GM23338 (cell line): ENCODE results near the gene GNPTG. TPM values are rescaled to one million over a fixed set of nuclear protein-coding genes. Genes with fewer than 3 reads are reported as not detected.

ENCODE experiments used
- ATAC-seq: fragments of 200-7000 bp; cut with Tn5 transposase; 3 replicates; pipeline ENCODE4 v1.9.1; 2020
- DNase-seq: peaks from one replicate; pipeline ENCODE4 v3.0.0-alpha.2; 2015; ENCODE audit warnings: low spot score
- H2AFZ ChIP-seq: fragments of 200-600 bp; sonication (generic); 2 replicates; pipeline ENCODE4 v1.8.0; 2016; ENCODE audit warnings: antibody characterized with exemption, mild to moderate bottlenecking, moderate library complexity
- H3F3A ChIP-seq: fragments of 200-600 bp; sonication (generic); replicated peaks from 2 replicates; pipeline ENCODE4 v1.8.0; 2017; ENCODE audit warnings: antibody characterized with exemption, mixed run types, low read depth
- H3K27ac ChIP-seq: fragments of 200-600 bp; sonication (generic); 2 replicates; pipeline ENCODE4 v1.6.1; 2016; ENCODE audit warnings: low read depth
- H3K27me3 ChIP-seq: fragments of 200-600 bp; sonication (generic); 2 replicates; pipeline ENCODE4 v1.8.0; 2016; ENCODE audit warnings: mild to moderate bottlenecking, mixed run types, moderate library complexity; ENCODE audit not compliant: insufficient read depth
- H3K36me3 ChIP-seq: fragments of 200-600 bp; sonication (generic); 2 replicates; pipeline ENCODE4 v1.8.0; 2016; ENCODE audit warnings: mild to moderate bottlenecking; ENCODE audit not compliant: insufficient read depth
- H3K4me1 ChIP-seq: fragments of 200-600 bp; sonication (generic); 2 replicates; pipeline ENCODE4 v1.8.0; 2016; ENCODE audit warnings: mild to moderate bottlenecking, moderate library complexity; ENCODE audit not compliant: insufficient read depth
- H3K4me2 ChIP-seq: fragments of 200-600 bp; sonication (generic); 2 replicates; pipeline ENCODE4 v1.7.1; 2017; ENCODE audit warnings: mixed run types
- H3K4me3 ChIP-seq: fragments of 200-600 bp; sonication (generic); 2 replicates; pipeline ENCODE4 v1.6.1; 2016; ENCODE audit warnings: mixed run types
- H3K79me2 ChIP-seq: fragments of 200-600 bp; sonication (generic); replicated peaks from 2 replicates; pipeline ENCODE4 v1.8.0; 2017; ENCODE audit warnings: mild to moderate bottlenecking; ENCODE audit not compliant: insufficient read depth
- H3K9me2 ChIP-seq: fragments of 200-600 bp; sonication (generic); 2 replicates; pipeline ENCODE4 v1.8.0; 2017; ENCODE audit not compliant: insufficient read depth
- H4K20me1 ChIP-seq: fragments of 200-600 bp; sonication (generic); replicated peaks from 2 replicates; pipeline ENCODE4 v1.8.0; 2017; ENCODE audit warnings: mild to moderate bottlenecking; ENCODE audit not compliant: insufficient read depth
- H3K27ac Mint-ChIP-seq: 2 replicates; pipeline ENCODE4 v1.8.0; 2020; ENCODE audit warnings: inconsistent platforms, mild to moderate bottlenecking, moderate library complexity, mixed read lengths
- H3K27me3 Mint-ChIP-seq: 3 replicates; pipeline ENCODE4 v1.8.0; 2022; ENCODE audit warnings: low read depth, mild to moderate bottlenecking, moderate library complexity, mixed read lengths, inconsistent platforms; ENCODE audit not compliant: insufficient read depth, poor library complexity
- H3K36me3 Mint-ChIP-seq: 3 replicates; pipeline ENCODE4 v1.8.0; 2021; ENCODE audit warnings: low read depth, mild to moderate bottlenecking, inconsistent platforms, moderate library complexity, mixed read lengths
- H3K4me1 Mint-ChIP-seq: 3 replicates; pipeline ENCODE4 v1.8.0; 2020; ENCODE audit warnings: mild to moderate bottlenecking, inconsistent platforms, mixed read lengths
- H3K4me3 Mint-ChIP-seq: 3 replicates; pipeline ENCODE4 v1.8.0; 2021; ENCODE audit warnings: moderate library complexity, mild to moderate bottlenecking, inconsistent platforms, mixed read lengths
- H3K9me3 Mint-ChIP-seq: 3 replicates; pipeline ENCODE4 v1.8.0; 2020; ENCODE audit warnings: moderate library complexity, mild to moderate bottlenecking, inconsistent platforms, mixed read lengths
- CREB1 ChIP-seq: fragments of 250-450 bp; sonication (Bioruptor Pico); IDR thresholded peaks from 2 replicates; pipeline ENCODE4 v1.5.0; 2020; ENCODE audit warnings: low read depth, mild to moderate bottlenecking, moderate library complexity
- EZH2 ChIP-seq: fragments of 200-600 bp; sonication (generic); IDR thresholded peaks from one replicate; pipeline ENCODE4 v1.8.0; 2017; ENCODE audit warnings: antibody characterized with exemption, mild to moderate bottlenecking, low read depth; ENCODE audit not compliant: unreplicated experiment
- EZH2phosphoT487 ChIP-seq: fragments of 200-600 bp; sonication (generic); IDR thresholded peaks from one replicate; pipeline ENCODE4 v1.8.1; 2018; ENCODE audit warnings: antibody characterized with exemption; ENCODE audit not compliant: unreplicated experiment
- JUNB ChIP-seq: IDR thresholded peaks from one replicate; pipeline ENCODE4 v1.6.1; 2016; ENCODE audit warnings: antibody characterized with exemption; ENCODE audit not compliant: unreplicated experiment
- NANOG ChIP-seq: IDR thresholded peaks from 2 replicates; pipeline ENCODE4 v1.6.1; 2016; ENCODE audit warnings: antibody characterized with exemption, borderline replicate concordance
- POLR2AphosphoS5 ChIP-seq: IDR thresholded peaks from 2 replicates; pipeline ENCODE4 v1.6.1; 2016; ENCODE audit warnings: antibody characterized with exemption, low read depth
- STAT1 ChIP-seq: IDR thresholded peaks from one replicate; pipeline ENCODE4 v1.6.1; 2016; ENCODE audit warnings: antibody characterized with exemption; ENCODE audit not compliant: unreplicated experiment
- ZNF114 ChIP-seq: fragments of 250-450 bp; sonication (Bioruptor Pico); IDR thresholded peaks from 2 replicates; pipeline ENCODE4 v1.5.0; 2020; ENCODE audit warnings: mild to moderate bottlenecking, moderate library complexity
- ZNF331 ChIP-seq: fragments of 250-450 bp; sonication (Bioruptor Pico); IDR thresholded peaks from 2 replicates; pipeline ENCODE4 v1.5.0; 2020; ENCODE audit warnings: low read depth, mild to moderate bottlenecking, moderate library complexity
- polyA plus RNA-seq: library from polyadenylated mRNA; unstranded; fragments of >200 nt; fragmentation: Nextera tagmentation; extraction: Ambion mirVana; gene quantifications from 2 replicates; pipeline ENCODE4 v1.2.1, GENCODE V29; 2016
- total RNA-seq: library from RNA; depleted of rRNA; stranded (reverse); fragments of >200 nt; shearing (Covaris generic); gene quantifications from 2 replicates; pipeline ENCODE4 v1.2.3, GENCODE V29; 2014
- TF ChIP-seq, protein P1 (sequence below): IDR thresholded peaks from one replicate; pipeline ENCODE4 v1.6.1; 2018; ENCODE audit warnings: antibody characterized with exemption; ENCODE audit not compliant: unreplicated experiment
- TF ChIP-seq, protein P2 (sequence below): fragments of 250-450 bp; sonication (Bioruptor Pico); IDR thresholded peaks from 2 replicates; pipeline ENCODE4 v1.5.0; 2020; ENCODE audit warnings: mild to moderate bottlenecking, moderate library complexity
- TF ChIP-seq, protein P3 (sequence below): IDR thresholded peaks from 2 replicates; pipeline ENCODE4 v1.6.1; 2016; ENCODE audit warnings: antibody characterized with exemption
- TF ChIP-seq, protein P4 (sequence below), 2 experiments: fragments of 200-600 bp in 1 of 2; sonication (generic) in 1 of 2; conservative IDR thresholded peaks; 2 replicates each; pipeline versions ENCODE4 v1.5.1 to v1.6.1; 2016 to 2017; ENCODE audit warnings: antibody characterized with exemption in 2 of 2, low read depth in 2 of 2, mild to moderate bottlenecking in 2 of 2, moderate library complexity in 1 of 2

Gene GNPTG
- total and polyA plus RNA-seq, 2 experiments from 2014 or later, result 23.3 to 41.0 TPM

DNA sequence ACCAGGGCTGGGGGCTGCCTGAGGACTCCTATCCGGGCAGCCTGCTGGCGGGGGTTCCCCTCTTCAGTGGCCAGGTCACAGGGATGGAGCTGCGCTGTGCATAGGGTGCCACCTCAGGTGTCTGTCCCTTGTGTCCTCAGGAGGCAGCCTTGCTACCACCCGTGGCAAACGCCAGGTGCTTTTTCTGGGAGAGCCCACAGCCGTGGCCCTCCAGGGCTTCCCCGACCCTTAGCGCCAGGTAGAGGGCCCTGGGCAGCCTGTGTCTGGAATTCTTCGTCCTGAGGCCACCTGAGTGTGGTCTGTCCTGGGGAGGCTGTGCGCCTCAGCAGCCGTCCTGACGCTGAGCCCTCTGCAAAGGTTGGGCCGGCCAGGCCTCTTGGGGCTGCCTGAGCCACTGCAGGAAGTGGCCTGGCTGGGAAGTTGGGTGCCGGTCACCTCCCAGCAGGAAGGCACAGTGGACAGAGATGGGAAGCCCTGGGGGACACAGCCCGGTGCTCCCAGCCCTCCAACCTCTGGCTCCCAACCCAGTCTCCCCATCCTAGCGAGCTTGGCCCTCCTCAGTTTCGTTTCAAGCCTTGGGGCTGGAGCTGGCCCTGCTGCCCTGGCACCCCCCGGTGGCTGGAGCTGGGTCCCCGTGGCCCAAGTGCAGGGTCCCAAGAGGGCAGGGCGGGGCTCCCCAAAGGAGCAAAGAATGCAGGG lies 25.9 kb upstream of the GNPTG start:
- Histone ChIP-seq H3K4me2 (no peak overlapping the region), H3K79me2 (no peaks in the 10 kb centered on the region), H3K4me3 (no peak overlapping the region), H3K4me1 (no peaks in the 10 kb centered on the region), H3K9me2 (no peaks in the 10 kb centered on the region), H3K27ac (0 out of 2 replicates have a peak overlapping the region, but pooled peaks have one; percentile 66), H3F3A (peaks cover 5% of the 10 kb centered on the region; the same call in 1 of the 2 replicates), H3K27me3 (no peaks in the 10 kb centered on the region), H4K20me1 (no peaks in the 10 kb centered on the region; the same call in 1 of the 2 replicates), H3K36me3 (no peaks in the 10 kb centered on the region), H2AFZ (no peak overlapping the region)
- ATAC-seq (peak; percentile 32), DNase-seq (no peak)
- TF ChIP-seq, protein P1, sequence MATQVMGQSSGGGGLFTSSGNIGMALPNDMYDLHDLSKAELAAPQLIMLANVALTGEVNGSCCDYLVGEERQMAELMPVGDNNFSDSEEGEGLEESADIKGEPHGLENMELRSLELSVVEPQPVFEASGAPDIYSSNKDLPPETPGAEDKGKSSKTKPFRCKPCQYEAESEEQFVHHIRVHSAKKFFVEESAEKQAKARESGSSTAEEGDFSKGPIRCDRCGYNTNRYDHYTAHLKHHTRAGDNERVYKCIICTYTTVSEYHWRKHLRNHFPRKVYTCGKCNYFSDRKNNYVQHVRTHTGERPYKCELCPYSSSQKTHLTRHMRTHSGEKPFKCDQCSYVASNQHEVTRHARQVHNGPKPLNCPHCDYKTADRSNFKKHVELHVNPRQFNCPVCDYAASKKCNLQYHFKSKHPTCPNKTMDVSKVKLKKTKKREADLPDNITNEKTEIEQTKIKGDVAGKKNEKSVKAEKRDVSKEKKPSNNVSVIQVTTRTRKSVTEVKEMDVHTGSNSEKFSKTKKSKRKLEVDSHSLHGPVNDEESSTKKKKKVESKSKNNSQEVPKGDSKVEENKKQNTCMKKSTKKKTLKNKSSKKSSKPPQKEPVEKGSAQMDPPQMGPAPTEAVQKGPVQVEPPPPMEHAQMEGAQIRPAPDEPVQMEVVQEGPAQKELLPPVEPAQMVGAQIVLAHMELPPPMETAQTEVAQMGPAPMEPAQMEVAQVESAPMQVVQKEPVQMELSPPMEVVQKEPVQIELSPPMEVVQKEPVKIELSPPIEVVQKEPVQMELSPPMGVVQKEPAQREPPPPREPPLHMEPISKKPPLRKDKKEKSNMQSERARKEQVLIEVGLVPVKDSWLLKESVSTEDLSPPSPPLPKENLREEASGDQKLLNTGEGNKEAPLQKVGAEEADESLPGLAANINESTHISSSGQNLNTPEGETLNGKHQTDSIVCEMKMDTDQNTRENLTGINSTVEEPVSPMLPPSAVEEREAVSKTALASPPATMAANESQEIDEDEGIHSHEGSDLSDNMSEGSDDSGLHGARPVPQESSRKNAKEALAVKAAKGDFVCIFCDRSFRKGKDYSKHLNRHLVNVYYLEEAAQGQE, result no peak
- TF ChIP-seq, protein P2, sequence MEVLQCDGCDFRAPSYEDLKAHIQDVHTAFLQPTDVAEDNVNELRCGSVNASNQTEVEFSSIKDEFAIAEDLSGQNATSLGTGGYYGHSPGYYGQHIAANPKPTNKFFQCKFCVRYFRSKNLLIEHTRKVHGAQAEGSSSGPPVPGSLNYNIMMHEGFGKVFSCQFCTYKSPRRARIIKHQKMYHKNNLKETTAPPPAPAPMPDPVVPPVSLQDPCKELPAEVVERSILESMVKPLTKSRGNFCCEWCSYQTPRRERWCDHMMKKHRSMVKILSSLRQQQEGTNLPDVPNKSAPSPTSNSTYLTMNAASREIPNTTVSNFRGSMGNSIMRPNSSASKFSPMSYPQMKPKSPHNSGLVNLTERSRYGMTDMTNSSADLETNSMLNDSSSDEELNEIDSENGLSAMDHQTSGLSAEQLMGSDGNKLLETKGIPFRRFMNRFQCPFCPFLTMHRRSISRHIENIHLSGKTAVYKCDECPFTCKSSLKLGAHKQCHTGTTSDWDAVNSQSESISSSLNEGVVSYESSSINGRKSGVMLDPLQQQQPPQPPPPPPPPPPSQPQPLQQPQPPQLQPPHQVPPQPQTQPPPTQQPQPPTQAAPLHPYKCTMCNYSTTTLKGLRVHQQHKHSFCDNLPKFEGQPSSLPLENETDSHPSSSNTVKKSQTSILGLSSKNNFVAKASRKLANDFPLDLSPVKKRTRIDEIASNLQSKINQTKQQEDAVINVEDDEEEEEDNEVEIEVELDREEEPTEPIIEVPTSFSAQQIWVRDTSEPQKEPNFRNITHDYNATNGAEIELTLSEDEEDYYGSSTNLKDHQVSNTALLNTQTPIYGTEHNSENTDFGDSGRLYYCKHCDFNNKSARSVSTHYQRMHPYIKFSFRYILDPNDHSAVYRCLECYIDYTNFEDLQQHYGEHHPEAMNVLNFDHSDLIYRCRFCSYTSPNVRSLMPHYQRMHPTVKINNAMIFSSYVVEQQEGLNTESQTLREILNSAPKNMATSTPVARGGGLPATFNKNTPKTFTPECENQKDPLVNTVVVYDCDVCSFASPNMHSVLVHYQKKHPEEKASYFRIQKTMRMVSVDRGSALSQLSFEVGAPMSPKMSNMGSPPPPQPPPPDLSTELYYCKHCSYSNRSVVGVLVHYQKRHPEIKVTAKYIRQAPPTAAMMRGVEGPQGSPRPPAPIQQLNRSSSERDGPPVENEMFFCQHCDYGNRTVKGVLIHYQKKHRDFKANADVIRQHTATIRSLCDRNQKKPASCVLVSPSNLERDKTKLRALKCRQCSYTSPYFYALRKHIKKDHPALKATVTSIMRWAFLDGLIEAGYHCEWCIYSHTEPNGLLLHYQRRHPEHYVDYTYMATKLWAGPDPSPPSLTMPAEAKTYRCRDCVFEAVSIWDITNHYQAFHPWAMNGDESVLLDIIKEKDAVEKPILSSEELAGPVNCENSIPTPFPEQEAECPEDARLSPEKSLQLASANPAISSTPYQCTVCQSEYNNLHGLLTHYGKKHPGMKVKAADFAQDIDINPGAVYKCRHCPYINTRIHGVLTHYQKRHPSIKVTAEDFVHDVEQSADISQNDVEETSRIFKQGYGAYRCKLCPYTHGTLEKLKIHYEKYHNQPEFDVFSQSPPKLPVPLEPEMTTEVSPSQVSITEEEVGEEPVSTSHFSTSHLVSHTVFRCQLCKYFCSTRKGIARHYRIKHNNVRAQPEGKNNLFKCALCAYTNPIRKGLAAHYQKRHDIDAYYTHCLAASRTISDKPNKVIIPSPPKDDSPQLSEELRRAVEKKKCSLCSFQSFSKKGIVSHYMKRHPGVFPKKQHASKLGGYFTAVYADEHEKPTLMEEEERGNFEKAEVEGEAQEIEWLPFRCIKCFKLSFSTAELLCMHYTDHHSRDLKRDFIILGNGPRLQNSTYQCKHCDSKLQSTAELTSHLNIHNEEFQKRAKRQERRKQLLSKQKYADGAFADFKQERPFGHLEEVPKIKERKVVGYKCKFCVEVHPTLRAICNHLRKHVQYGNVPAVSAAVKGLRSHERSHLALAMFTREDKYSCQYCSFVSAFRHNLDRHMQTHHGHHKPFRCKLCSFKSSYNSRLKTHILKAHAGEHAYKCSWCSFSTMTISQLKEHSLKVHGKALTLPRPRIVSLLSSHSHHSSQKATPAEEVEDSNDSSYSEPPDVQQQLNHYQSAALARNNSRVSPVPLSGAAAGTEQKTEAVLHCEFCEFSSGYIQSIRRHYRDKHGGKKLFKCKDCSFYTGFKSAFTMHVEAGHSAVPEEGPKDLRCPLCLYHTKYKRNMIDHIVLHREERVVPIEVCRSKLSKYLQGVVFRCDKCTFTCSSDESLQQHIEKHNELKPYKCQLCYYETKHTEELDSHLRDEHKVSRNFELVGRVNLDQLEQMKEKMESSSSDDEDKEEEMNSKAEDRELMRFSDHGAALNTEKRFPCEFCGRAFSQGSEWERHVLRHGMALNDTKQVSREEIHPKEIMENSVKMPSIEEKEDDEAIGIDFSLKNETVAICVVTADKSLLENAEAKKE (CRISPR knock-in tag), result no peak
- TF ChIP-seq, protein P3, sequence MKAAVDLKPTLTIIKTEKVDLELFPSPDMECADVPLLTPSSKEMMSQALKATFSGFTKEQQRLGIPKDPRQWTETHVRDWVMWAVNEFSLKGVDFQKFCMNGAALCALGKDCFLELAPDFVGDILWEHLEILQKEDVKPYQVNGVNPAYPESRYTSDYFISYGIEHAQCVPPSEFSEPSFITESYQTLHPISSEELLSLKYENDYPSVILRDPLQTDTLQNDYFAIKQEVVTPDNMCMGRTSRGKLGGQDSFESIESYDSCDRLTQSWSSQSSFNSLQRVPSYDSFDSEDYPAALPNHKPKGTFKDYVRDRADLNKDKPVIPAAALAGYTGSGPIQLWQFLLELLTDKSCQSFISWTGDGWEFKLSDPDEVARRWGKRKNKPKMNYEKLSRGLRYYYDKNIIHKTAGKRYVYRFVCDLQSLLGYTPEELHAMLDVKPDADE, result no peak
- TF ChIP-seq JUNB (no peak), EZH2phosphoT487 (no peak), CREB1 (CRISPR knock-in tag) (no peak), NANOG (no peak), ZNF331 (no peak), STAT1 (no peak), ZNF114 (CRISPR knock-in tag) (no peak), EZH2 (no peak), POLR2AphosphoS5 (0 out of 2 replicates have a peak, but pooled peaks have one; percentile 25)
- TF ChIP-seq, protein P4, sequence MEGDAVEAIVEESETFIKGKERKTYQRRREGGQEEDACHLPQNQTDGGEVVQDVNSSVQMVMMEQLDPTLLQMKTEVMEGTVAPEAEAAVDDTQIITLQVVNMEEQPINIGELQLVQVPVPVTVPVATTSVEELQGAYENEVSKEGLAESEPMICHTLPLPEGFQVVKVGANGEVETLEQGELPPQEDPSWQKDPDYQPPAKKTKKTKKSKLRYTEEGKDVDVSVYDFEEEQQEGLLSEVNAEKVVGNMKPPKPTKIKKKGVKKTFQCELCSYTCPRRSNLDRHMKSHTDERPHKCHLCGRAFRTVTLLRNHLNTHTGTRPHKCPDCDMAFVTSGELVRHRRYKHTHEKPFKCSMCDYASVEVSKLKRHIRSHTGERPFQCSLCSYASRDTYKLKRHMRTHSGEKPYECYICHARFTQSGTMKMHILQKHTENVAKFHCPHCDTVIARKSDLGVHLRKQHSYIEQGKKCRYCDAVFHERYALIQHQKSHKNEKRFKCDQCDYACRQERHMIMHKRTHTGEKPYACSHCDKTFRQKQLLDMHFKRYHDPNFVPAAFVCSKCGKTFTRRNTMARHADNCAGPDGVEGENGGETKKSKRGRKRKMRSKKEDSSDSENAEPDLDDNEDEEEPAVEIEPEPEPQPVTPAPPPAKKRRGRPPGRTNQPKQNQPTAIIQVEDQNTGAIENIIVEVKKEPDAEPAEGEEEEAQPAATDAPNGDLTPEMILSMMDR (conservative IDR thresholded peaks at IDR 0.05; ENCODE audit: low read depth in 2 of 2), result peak in 1 of 2 experiments; percentile 30; a peak in 2 of 4 replicates
- Mint-ChIP-seq H3K4me3 (no peak overlapping the region), H3K9me3 (no peaks in the 10 kb centered on the region), H3K36me3 (peaks cover 38% of the 10 kb centered on the region), H3K27ac (no peak overlapping the region), H3K27me3 (peaks cover 13% of the 10 kb centered on the region), H3K4me1 (peaks cover 7% of the 10 kb centered on the region)
